ENCODE results near the gene DDX10.

DNA sequence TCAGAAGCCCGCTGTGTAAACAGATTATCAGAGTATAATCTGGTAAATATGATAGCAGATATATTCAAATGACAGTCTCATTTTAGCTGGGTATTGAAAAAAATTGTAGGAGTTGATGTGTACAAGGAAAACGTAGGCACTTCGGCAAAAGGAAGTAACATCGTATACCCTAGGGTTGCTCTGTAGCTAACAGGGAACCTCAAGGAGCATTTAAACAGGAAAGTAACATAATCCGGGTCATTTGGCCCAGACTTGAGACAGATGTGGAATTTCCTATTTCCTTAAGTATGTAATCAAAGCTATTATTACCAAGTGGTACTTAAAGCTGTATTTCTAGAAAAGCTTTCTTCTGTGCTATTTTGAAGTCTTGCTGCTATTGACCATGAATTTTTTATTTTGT is 215.6 kb downstream of the DDX10 start:
- TF ChIP-seq CTCF (IDR thresholded peaks at IDR 0.05) (no peak), POLR2A (IDR thresholded peaks at IDR 0.05; ENCODE audit: low read depth) (no peak), POLR2AphosphoS5 (IDR thresholded peaks at IDR 0.05) (no peak)
